LNCAP (cell line): ENCODE data around the gene SPATA24.

Experiments used
- TF ChIP-seq, protein P1 (sequence below): fragments of 450-650 bp; IDR thresholded peaks from 2 replicates; pipeline ENCODE4 v1.5.1; 2017; ENCODE audit warnings: mild to moderate bottlenecking

SPATA24 gene

GRCh38 chr5:139406963-139407362, 3.1 kb upstream of the SPATA24 start:
- TF ChIP-seq, protein P1, sequence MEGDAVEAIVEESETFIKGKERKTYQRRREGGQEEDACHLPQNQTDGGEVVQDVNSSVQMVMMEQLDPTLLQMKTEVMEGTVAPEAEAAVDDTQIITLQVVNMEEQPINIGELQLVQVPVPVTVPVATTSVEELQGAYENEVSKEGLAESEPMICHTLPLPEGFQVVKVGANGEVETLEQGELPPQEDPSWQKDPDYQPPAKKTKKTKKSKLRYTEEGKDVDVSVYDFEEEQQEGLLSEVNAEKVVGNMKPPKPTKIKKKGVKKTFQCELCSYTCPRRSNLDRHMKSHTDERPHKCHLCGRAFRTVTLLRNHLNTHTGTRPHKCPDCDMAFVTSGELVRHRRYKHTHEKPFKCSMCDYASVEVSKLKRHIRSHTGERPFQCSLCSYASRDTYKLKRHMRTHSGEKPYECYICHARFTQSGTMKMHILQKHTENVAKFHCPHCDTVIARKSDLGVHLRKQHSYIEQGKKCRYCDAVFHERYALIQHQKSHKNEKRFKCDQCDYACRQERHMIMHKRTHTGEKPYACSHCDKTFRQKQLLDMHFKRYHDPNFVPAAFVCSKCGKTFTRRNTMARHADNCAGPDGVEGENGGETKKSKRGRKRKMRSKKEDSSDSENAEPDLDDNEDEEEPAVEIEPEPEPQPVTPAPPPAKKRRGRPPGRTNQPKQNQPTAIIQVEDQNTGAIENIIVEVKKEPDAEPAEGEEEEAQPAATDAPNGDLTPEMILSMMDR, result no peak

- TF ChIP-seq, protein P1, result no peak
Observed at GRCh38 chr5:139404484-139404840, 573 bp upstream of the SPATA24 start.

GRCh38 chr5:139403418-139403786, 487 bp downstream of the SPATA24 start:
- TF ChIP-seq, protein P1, result no peak

- TF ChIP-seq, protein P1, result peak; percentile 53
Observed at GRCh38 chr5:139402561-139403158, 1.2 kb downstream of the SPATA24 start.

- TF ChIP-seq, protein P1, result no peak
Observed at GRCh38 chr5:139401546-139401945, 2.3 kb downstream of the SPATA24 start.

DNA sequence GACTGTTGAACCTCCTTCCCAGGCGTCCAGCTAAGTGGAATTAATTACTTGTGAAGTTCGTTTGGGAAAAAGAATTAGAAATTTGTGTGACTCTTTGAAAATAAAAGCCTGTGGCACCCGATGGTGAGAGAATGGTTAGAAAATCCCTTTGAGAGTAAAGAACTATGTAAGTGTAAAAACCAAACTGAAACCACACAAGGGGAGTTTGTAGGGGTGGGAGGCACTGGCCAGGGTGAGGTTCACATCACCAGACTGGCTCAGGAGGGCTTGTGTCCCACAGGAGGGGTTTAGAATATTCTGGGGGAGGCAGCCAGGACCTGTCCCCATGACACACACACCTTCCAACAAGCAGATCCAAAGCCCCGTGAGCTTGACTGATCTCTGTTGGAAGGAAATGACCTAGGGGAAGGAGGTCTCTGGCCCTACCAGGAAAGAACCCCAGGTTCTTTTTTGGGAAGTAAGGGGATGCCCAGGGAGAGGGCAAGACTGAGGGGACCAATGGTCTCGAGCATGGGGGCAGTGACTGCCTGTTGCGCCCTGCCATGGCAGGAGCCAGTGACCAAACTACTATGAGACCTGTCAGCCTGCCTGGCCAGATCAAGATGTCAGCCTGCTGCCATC, 4.3 kb downstream of the SPATA24 start:
- TF ChIP-seq, protein P1, result no peak

DNA sequence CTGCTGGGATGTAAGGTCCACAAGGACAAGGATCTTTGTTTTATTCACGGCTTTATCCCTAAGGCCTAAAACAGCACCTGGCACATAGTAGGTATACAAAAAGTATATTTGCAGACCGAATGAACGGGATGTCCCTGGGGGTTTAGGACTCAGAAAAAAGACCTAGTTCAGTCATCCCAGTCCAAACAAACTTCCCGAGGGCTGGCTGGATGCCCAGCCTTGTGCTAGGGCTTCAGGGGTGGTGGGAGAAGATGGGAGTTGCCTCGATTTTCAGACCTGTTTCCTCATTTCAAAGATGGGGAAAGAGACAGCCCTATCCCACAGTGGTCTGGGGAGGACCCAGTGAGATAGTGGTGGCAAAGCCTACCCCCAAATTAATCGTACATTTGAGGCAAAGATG, 6.0 kb downstream of the SPATA24 start:
- TF ChIP-seq, protein P1, result no peak

DNA sequence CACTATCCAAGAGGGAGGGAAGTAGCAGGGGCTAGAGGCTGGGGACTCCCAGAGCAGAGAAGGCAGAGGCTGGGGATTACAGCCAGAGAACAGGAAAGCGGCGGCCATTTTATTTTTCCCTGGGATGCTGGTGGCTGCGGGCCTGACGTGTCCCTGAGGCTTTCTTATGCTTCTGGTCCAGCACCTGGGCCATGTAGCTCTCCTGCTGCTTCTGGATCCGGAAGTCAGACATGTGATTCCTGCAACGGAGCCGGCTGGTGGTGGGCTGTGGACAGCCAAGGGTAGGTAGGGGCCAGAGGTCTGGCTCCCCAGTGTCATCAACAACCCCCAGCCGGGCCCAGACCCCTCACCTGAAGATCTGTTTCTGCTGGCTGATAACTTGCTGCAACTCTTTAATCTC, 7.2 kb downstream of the SPATA24 start:
- TF ChIP-seq, protein P1, result no peak
